ENCODE results near the gene TSPAN18. TPM values are rescaled to one million over a fixed set of nuclear protein-coding genes. Genes with fewer than 3 reads are reported as not detected.

The TSPAN18 gene
- polyA plus RNA-seq, 1 of the 3 experiments (the other 2 are of a cell fraction) = 0.72 TPM

DNA sequence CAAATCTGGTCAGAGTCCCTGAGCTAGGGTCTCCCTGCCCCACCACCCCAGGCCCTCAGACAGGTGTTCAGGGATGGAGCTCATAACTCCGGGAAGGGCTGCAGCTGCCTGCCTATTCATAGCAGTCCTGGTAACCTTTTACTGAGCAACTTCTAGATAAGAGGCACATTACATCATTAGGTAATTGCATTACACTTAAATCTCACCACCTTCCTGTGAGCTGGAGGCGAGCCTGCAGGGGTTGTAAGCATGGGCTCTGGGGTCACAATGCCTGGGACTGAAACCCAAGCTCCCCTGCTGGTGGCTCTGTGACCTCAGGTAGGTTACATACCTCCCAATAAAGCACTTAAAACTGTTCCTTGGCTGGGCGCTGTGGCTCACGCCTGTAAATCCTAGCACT, 201.4 kb downstream of the TSPAN18 start:
- no peaks in the 10 kb centered on the region for H3F3A ChIP-seq (replicated peaks; ENCODE audit: insufficient read depth)
- no peak overlapping the region for H3K4me3 ChIP-seq (ENCODE audit: low read depth in 2 of 2, low read length in 1 of 2)
- ChIA-PET POLR2A (no interaction called here), CTCF (interaction anchor here (0.7 to 24.2 kb wide), 29 partner anchors 10 to 607 kb away, joined by 3 to 1245 read pairs (median 4); partner anchors contain the start of genes CD82 and TP53I11)
- no peaks in the 10 kb centered on the region for H3K27me3 ChIP-seq (ENCODE audit: insufficient read depth)
- no peak overlapping the region for H3K27ac ChIP-seq (ENCODE audit: low read depth in 2 of 2, low read length in 1 of 2)
- H3K4me1 ChIP-seq (ENCODE audit: control insufficient read depth in 1 of 2, insufficient read depth in 2 of 2, low read depth in 1 of 2, low read length in 1 of 2) = peaks cover 0 to 8% of the 10 kb centered on the region in 2 experiments; a peak in 1 of 4 replicates
- TF ChIP-seq MXI1 (IDR thresholded peaks at IDR 0.05; ENCODE audit: low read depth, low read length) (no peak), TCF12 (IDR thresholded peaks at IDR 0.05) (no peak), EP300 (IDR thresholded peaks at IDR 0.05; ENCODE audit: borderline replicate concordance in 1 of 2, low read depth in 1 of 2, low read length in 1 of 2) (no peak), EZH2phosphoT487 (IDR thresholded peaks at IDR 0.05; ENCODE audit: borderline replicate concordance, low read depth) (no peak)
- H3K36me3 ChIP-seq (replicated peaks in 1 of 2; ENCODE audit: control insufficient read depth in 1 of 2, insufficient read depth in 2 of 2, low read length in 1 of 2) = no peaks in the 10 kb centered on the region
- no peaks in the 10 kb centered on the region for H3K9me2 ChIP-seq
- no peaks in the 10 kb centered on the region for H4K20me1 ChIP-seq (ENCODE audit: insufficient read depth)
- no peak overlapping the region for H3K9ac ChIP-seq
- no peak for DNase-seq
- no peak overlapping the region for H2AFZ ChIP-seq (ENCODE audit: low read depth)
- H3K9me3 ChIP-seq = no peaks in the 10 kb centered on the region
- no peak overlapping the region for H3K4me2 ChIP-seq
- 95% methylated on average over 3 of the region's 4 CpGs for WGBS (ENCODE audit: low lambda C conversion rate)
- no peaks in the 10 kb centered on the region for H3K79me2 ChIP-seq (ENCODE audit: insufficient read depth)

DNA sequence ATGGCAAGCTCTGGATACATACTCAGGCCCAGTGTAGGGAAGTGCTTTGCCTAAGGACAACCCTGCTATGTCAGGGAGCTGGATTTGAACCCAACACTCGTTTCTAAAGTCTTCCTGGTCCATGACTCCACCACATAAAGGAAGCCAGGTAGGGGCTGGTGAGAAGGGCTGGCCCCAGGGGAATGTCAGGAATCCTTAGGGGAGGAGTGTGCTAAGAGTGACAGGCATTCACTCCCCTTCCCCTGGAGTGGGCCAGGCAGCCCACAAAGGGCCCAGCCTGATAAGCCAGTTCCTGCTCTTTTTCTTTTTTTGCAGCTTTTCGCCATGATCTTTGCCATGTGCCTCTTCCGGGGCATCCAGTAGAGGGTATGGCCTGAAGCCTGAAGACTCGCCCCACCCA, 202.1 kb downstream of the TSPAN18 start:
- Histone ChIP-seq H3K27me3 (ENCODE audit: insufficient read depth) (no peaks in the 10 kb centered on the region), H3K4me1 (ENCODE audit: control insufficient read depth in 1 of 2, insufficient read depth in 2 of 2, low read depth in 1 of 2, low read length in 1 of 2) (peaks cover 0 to 8% of the 10 kb centered on the region in 2 experiments; a peak in 1 of 4 replicates), H4K20me1 (ENCODE audit: insufficient read depth) (no peaks in the 10 kb centered on the region), H3K4me2 (no peak overlapping the region), H3F3A (replicated peaks; ENCODE audit: insufficient read depth) (no peaks in the 10 kb centered on the region), H3K79me2 (ENCODE audit: insufficient read depth) (no peaks in the 10 kb centered on the region), H3K9ac (no peak overlapping the region), H3K36me3 (replicated peaks in 1 of 2; ENCODE audit: control insufficient read depth in 1 of 2, insufficient read depth in 2 of 2, low read length in 1 of 2) (no peaks in the 10 kb centered on the region), H3K4me3 (ENCODE audit: low read depth in 2 of 2, low read length in 1 of 2) (no peak overlapping the region), H3K27ac (ENCODE audit: low read depth in 2 of 2, low read length in 1 of 2) (no peak overlapping the region), H3K9me2 (no peaks in the 10 kb centered on the region), H3K9me3 (no peaks in the 10 kb centered on the region), H2AFZ (ENCODE audit: low read depth) (no peak overlapping the region)
- DNase-seq = no peak
- TF ChIP-seq TCF12 (IDR thresholded peaks at IDR 0.05) (no peak), SMC3 (IDR thresholded peaks at IDR 0.05; ENCODE audit: low read depth, low read length) (no peak), JUND (IDR thresholded peaks at IDR 0.05) (no peak), EP300 (IDR thresholded peaks at IDR 0.05; ENCODE audit: borderline replicate concordance in 1 of 2, low read depth in 1 of 2, low read length in 1 of 2) (no peak), FOSL2 (IDR thresholded peaks at IDR 0.05; ENCODE audit: borderline replicate concordance, low read depth) (no peak)
- TF ChIP-seq, protein P1, sequence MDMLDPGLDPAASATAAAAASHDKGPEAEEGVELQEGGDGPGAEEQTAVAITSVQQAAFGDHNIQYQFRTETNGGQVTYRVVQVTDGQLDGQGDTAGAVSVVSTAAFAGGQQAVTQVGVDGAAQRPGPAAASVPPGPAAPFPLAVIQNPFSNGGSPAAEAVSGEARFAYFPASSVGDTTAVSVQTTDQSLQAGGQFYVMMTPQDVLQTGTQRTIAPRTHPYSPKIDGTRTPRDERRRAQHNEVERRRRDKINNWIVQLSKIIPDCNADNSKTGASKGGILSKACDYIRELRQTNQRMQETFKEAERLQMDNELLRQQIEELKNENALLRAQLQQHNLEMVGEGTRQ (IDR thresholded peaks at IDR 0.05; ENCODE audit: borderline replicate concordance, low read depth, low read length) = no peak
- TF ChIP-seq, protein P2, sequence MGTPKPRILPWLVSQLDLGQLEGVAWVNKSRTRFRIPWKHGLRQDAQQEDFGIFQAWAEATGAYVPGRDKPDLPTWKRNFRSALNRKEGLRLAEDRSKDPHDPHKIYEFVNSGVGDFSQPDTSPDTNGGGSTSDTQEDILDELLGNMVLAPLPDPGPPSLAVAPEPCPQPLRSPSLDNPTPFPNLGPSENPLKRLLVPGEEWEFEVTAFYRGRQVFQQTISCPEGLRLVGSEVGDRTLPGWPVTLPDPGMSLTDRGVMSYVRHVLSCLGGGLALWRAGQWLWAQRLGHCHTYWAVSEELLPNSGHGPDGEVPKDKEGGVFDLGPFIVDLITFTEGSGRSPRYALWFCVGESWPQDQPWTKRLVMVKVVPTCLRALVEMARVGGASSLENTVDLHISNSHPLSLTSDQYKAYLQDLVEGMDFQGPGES (IDR thresholded peaks at IDR 0.05; ENCODE audit: low read depth, low read length) = no peak
- WGBS (ENCODE audit: low lambda C conversion rate) = 72% methylated on average over 4 of the region's 4 CpGs
- CTCF ChIA-PET = interaction anchor here (0.8 to 24.2 kb wide), 13 partner anchors 10 to 411 kb away, joined by 3 to 1245 read pairs (median 22); no protein-coding TSS in a partner anchor
- POLR2A ChIA-PET = no interaction called here
